Activated naive CD4-positive, alpha-beta T cell (primary cell): ENCODE measurements around the gene ANKRD33B.
"Not testable (repeated sequence)": the region's sequence is repeated elsewhere in the genome, so short reads cannot be mapped to it uniquely, and the experiment has no call there.

Source experiments
- DNase-seq, 4 experiments: peaks; one replicate each; lab custom pipeline; 2025; lab: John Stamatoyannopoulos, UW

Gene ANKRD33B

DNA sequence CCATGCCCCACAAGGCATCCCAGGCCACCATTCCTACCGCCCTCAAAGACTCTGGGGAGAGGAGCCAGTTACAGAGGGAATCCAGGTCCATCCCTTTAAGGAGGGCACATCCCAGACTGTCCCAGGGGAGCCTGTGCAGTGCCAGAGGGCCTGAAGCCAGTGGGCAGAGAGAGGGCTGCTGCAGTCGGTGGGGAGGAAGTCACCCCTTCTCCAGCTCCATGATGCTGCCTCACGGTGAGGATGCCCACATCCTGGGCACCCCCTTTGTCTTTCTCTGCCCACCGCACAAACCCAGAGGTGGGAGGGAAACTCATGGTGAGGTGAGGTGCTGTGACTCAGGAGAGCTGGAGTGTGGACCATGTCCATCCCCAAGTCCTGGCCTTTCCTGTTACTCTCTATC, 26.2 kb upstream of the ANKRD33B start:
- DNase-seq = no peak

GRCh38 chr5:10538103-10538788, 25.6 kb upstream of the ANKRD33B start:
- DNase-seq = no peak

GRCh38 chr5:10538789-10539686, 24.8 kb upstream of the ANKRD33B start:
- DNase-seq = no peak

- DNase-seq = no peak
Measured at GRCh38 chr5:10539687-10539998, 24.2 kb upstream of the ANKRD33B start.

- no peak for DNase-seq
Measured at GRCh38 chr5:10540036-10540544, 23.8 kb upstream of the ANKRD33B start.

- no peak for DNase-seq
Measured at GRCh38 chr5:10540951-10541646, 22.8 kb upstream of the ANKRD33B start.

GRCh38 chr5:10542055-10542550, 21.8 kb upstream of the ANKRD33B start:
- DNase-seq = no peak

- DNase-seq = no peak
Measured at GRCh38 chr5:10543585-10544040, 20.3 kb upstream of the ANKRD33B start.

DNA sequence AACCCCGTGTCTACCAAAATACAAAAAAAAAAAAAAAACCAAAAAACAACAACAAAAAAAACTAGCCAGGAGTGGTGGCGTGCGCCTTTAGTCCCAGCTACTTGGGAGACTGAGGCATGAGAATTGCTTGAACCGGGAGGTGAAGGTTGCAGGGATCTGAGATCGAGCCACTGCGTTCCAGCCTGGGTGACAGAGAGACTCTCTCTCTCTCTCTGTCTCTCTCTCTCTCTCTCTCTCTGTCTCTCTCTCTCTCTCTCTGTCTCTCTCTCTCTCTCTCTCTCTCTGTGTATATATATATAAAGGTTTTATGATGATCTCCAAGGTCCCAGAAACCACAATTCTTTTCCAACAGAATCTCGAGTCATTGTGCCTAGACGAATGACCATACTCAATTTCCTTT, 18.8 kb upstream of the ANKRD33B start:
- DNase-seq = no peak

GRCh38 chr5:10546186-10546585, 17.7 kb upstream of the ANKRD33B start:
- DNase-seq = no peak

DNA sequence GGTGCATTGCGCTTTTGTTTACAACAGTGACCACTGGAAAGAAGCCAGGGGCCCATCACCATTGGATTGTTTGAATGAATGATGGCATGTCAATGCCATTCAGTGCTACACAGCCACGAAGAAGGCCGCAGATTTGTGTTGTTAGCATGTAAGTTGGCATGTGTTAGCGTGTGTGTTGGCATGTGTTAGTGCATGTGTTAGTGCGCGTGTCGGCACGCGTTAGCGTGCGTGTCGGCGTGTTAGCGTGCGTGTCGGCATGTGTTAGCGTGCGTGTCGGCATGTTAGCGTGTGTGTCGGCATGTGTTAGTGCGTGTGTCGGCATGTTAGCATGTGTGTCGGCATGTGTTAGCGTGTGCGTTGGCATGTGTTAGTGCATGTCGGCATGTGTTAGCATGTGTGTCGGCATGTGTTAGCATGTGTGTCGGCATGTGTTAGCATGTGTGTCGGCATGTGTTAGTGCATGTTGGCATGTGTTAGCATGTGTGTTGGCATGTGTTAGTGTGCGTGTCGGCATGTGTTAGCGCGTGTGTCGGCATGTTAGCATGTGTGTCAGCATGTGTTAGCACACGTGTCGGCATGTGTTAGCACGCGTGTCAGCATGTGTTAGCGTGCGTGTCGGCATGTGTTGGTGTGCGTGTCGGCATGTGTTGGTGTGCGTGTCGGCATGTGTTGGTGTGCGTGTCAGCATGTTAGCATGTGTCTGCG, 15.3 kb upstream of the ANKRD33B start:
- no peak for DNase-seq

- not testable (repeated sequence) for DNase-seq
Measured at GRCh38 chr5:10549123-10549514, 14.8 kb upstream of the ANKRD33B start.

DNA sequence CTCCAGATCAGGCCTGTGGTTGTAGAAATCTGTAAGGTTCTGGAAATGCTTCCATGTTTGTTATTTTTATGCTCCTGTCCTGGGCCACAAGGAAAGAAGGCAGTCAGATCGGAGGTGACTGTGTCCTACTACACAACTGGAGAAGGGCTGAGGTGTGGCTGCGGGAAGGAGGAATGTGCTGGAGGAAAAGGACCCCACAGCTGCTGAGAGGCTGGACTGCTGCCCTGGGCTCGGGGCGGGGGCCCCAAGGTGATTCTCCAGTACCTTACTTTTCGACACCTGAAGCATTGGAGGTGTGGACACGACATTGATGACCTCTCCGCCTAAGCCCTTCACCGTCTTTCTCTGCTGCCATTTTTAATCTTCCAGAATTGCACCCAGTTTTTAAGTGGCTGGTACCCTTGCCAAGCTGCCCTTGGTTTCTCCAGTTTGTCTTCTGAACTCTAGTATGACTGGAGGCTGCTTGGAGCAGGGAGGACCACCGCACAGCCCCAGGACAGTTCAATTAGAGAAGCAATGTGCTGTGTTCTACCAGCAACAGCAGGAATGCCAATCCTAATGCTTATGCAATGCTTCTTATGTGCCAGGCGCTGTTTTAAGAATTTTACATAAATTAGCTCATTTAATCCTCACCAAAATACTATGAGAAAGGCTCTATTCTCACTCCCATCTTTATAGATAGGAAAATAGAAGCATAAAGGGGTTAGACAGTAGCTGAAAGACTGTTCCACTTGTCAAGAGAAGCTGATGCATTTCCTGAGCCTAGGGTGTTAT, 13.5 kb upstream of the ANKRD33B start:
- DNase-seq = no peak

- no peak for DNase-seq
Measured at GRCh38 chr5:10551782-10552138, 12.1 kb upstream of the ANKRD33B start.

GRCh38 chr5:10552183-10553143, 11.4 kb upstream of the ANKRD33B start:
- no peak for DNase-seq

- no peak for DNase-seq
Measured at GRCh38 chr5:10553476-10553875, 10.4 kb upstream of the ANKRD33B start.

- no peak for DNase-seq
Measured at GRCh38 chr5:10555277-10555684, 8.6 kb upstream of the ANKRD33B start.

GRCh38 chr5:10556289-10556807, 7.5 kb upstream of the ANKRD33B start:
- DNase-seq = no peak

DNA sequence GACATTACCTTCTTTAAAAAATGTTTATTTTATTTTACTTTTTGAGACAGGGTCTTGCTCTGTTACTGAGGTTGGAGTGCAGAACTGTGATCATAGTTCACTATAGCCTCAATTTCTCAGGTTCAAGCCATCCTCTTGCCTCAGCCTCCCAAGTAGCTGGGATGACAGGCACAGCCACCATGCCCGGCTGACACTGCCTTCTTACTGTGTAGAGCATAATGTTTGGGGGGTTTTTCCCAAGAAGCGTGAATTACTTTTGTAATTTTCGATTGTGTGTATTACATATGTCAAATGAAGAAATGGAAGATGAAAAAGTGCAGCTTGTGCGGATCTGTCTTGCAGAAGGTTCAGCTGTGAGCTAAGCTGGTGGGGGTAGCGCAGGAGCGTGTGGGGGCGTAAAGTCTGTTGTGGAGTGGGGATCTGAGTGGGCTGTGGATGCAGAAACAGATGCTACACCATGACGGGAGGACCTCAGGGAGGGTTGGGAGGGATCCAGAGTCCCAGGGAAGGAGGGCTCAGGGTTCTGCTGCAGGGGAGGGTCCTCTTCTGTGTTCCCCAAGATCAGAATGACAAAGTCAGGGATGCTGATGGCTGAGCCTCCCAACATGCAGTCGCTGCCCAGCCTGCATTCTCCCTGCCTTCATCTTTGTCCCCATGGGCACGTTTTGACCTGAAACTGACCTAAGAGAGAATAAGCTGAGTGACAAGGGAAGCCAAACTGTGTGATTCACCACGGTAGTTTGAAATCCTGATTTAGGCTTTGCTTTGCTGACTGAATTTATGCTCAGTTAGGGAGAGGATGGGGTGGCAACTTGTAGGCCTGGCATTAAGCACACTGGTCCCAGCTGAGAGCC, 6.8 kb upstream of the ANKRD33B start:
- DNase-seq = no peak
